Testis (tissue), 5 donors: ENCODE measurements around the gene GPR155. TPM values are rescaled to one million over a fixed set of nuclear protein-coding genes. Genes with fewer than 3 reads are reported as not detected.

Experiments
- DNase-seq: peaks from one replicate; pipeline ENCODE4 v3.0.0-alpha.2; 2019
- H3K27ac ChIP-seq, 2 donors: fragments of 200-600 bp; sonication (generic); one replicate each; pipeline ENCODE4 v1.5.1; 2019
- H3K27me3 ChIP-seq: fragments of 200-600 bp; sonication (generic); one replicate; pipeline ENCODE4 v1.5.1; 2019
- H3K36me3 ChIP-seq: fragments of 200-600 bp; sonication (generic); one replicate; pipeline ENCODE4 v1.5.1; 2017; ENCODE audit warnings: low read depth; ENCODE audit errors: missing control alignments
- H3K4me1 ChIP-seq: fragments of 200-600 bp; sonication (generic); one replicate; pipeline ENCODE4 v1.5.1; 2019
- H3K4me3 ChIP-seq, 2 donors: fragments of 200-600 bp; sonication (generic); one replicate each; pipeline ENCODE4 v1.5.1; 2017 to 2019
- H3K9me3 ChIP-seq: fragments of 200-600 bp; sonication (generic); one replicate; pipeline ENCODE4 v1.5.1; 2017
- CTCF ChIP-seq, 3 experiments: fragments of 450-650 bp in 2 of 3; fragments of 200-600 bp in 1 of 3; sonication (generic) in 1 of 3; IDR thresholded peaks; one replicate each; pipeline ENCODE4 v1.5.1; 2016 to 2019; ENCODE audit warnings: antibody characterized with exemption in 3 of 3, mild to moderate bottlenecking in 2 of 3, moderate library complexity in 1 of 3
- POLR2A ChIP-seq: fragments of 450-650 bp; IDR thresholded peaks from one replicate; pipeline ENCODE4 v1.6.1; 2017; ENCODE audit warnings: antibody characterized with exemption, mild to moderate bottlenecking, moderate library complexity
- WGBS, 2 donors: methylation state at CpG; one replicate each; pipeline ENCODE4 v1.1.5; 2018; 5-methylcytosine and 5-hydroxymethylcytosine counted together
- intact Hi-C: fragments of 100-400 bp; cut with DNase I; formaldehyde crosslinking; loops from one replicate; pipeline ENCODE4 v1.15.1; 2023; ENCODE audit warnings: low total_unique reads
- long read RNA-seq, 2 donors: transcript quantifications; one replicate each; lab custom pipeline, GENCODE V29; 2026
- polyA plus RNA-seq: library from polyadenylated mRNA; stranded (reverse); fragments of 350-450 nt; fragmentation: Illumina TruSeq; extraction: RNeasy Lipid Tissue Mini Kit (QIAGEN cat#74804); gene quantifications from one replicate; pipeline ENCODE4 v1.2.3, GENCODE V29; 2014; ENCODE audit warnings: low read depth, low replicate concordance; ENCODE audit not compliant: insufficient read depth
- total RNA-seq, 2 donors: library from RNA; depleted of rRNA; stranded (reverse); fragments of >200 nt; gene quantifications; one replicate each; pipeline ENCODE4 v1.2.3, GENCODE V29; 2016

GPR155 gene
- total RNA-seq (1 to 10 TPM; 2.5 to 3.6 TPM), polyA plus RNA-seq (4.0 TPM)
- long read RNA-seq, donor 1: 0 reads
- long read RNA-seq, donor 2: 0 reads

DNA sequence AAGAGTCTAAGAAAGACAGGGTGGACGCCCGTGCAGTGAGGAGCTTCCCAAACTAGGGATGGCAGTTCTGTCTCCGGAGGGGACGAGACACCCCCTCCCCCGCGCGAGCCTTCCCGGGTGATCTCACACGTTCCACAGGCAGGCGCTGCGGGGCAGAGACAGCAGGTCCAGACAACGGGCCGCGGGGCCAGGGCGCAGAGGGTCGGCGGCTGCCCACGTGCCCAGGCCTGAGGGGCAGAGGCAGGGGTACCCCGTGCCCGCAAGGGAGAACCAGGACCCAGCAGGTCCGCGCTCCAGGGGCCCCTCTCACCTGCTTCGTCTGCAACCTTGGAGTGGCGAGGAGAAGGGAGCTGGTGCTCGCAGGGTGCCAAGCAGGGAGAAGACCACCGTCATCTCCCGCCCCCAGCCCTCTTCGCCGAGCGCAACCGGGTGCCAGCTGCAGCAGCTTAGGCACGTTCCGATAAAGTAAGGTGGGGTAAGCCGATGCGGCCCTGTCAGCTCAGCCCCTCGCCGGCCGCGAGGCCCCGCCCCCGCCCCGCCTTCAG, at the start of gene GPR155:
Gene GPR155 (minus strand): TSS at position 467 of the 545 bp plus-strand sequence. CDS start 5,073 bp downstream, outside the sequence.
- H3K9me3 ChIP-seq: no peaks in the 10 kb centered on the region
- H3K4me3 ChIP-seq: peak within 1 kb of the TSS; percentile 72 to 93
- WGBS, 2 donors: 1 to 5% methylated on average over 4 to 31 of the region's 42 CpGs
- peaks cover 7% of the 10 kb centered on the region for H3K4me1 ChIP-seq
- H3K36me3 ChIP-seq: no peaks in the 10 kb centered on the region
- peak; percentile 82 for DNase-seq
- TF ChIP-seq CTCF (IDR thresholded peaks at IDR 0.05) (no peak), POLR2A (no peak)
- H3K27me3 ChIP-seq: no peaks in the 10 kb centered on the region
- peak within 1 kb of the TSS; percentile 75 to 82 for H3K27ac ChIP-seq
- intact Hi-C loops: no loop called here

DNA sequence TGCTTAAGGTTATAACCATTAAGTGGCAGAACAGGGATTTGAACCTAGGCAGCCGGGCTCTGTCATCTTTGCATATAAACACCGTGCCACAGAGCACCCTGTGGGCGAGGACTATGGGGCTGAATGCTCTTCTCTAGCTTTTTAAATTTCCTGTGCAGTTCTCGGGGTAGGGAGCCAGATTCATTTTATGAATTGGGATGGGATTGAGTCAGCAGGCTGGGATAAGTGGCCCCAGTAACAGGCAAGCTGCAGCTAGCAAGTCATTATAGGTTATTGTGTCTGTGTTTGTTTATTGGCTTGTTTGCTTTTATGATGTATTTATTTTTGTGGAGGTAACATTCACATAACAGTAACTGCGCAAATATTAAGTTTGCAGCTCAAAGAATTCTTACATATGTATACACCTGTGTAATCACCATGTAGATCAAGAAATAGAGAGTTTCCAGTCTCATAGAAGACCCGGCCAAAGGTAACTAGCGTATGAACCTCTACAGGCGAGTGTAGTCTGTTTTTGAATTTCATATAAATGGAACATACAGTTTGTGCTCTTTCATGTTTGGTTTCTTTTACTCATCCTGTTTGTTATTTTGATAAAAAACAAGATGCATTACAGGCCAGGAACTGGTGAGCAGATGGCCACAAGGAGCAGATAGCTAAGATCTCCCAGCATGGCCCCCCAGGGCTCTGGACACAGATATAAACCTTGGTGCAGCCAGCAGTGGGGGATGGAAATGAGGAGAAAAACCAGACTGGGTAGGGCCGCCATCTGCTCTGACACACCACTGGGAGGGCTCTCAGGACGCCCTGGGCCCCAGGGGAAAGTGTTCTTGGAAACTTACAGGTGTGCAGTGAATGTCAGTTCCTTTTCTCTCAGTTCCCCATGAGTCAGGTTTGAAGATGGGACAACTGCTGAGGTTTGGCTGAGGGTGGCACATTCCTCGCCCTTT, 49.2 kb upstream of the GPR155 start:
- Histone ChIP-seq H3K9me3 (no peaks in the 10 kb centered on the region), H3K27me3 (no peaks in the 10 kb centered on the region), H3K36me3 (no peaks in the 10 kb centered on the region), H3K4me3 (no peak overlapping the region), H3K4me1 (no peaks in the 10 kb centered on the region), H3K27ac (no peak overlapping the region)
- WGBS, 2 donors: 90% methylated on average over 11 of the region's 11 CpGs
- intact Hi-C loops: no loop called here
- TF ChIP-seq CTCF (IDR thresholded peaks at IDR 0.05) (no peak), POLR2A (no peak)
- DNase-seq: no peak

GRCh38 chr2:174535083-174535482, 48.3 kb upstream of the GPR155 start:
- intact Hi-C loops: no loop called here
- H3K4me1 ChIP-seq: no peaks in the 10 kb centered on the region
- TF ChIP-seq CTCF (IDR thresholded peaks at IDR 0.05) (no peak), POLR2A (no peak)
- H3K27me3 ChIP-seq: no peaks in the 10 kb centered on the region
- H3K9me3 ChIP-seq: no peaks in the 10 kb centered on the region
- no peak for DNase-seq
- no peaks in the 10 kb centered on the region for H3K36me3 ChIP-seq
- H3K27ac ChIP-seq: no peak overlapping the region
- no peak overlapping the region for H3K4me3 ChIP-seq
- WGBS, 2 donors: 65 to 81% methylated on average over 3 of the region's 3 CpGs

DNA sequence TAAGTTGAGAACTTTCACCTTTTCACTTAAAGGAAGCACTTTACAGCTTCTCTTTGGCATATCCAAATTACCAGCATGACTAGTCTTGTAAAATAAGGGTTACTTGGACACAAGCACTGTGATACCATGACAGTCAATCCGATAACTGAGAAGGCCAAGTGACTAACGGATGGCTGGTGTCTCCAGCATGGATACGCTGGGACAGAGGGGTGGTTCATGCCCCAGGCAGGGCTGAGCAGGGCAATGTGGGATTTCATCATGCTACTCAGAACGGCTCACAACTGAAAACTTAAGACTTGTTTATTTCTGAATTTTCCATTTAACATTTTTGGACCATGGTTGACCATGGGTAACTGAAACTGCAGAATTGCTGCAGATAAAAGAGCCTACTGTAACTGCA, 43.1 kb upstream of the GPR155 start:
- Histone ChIP-seq H3K9me3 (no peaks in the 10 kb centered on the region), H3K36me3 (no peaks in the 10 kb centered on the region), H3K27me3 (no peaks in the 10 kb centered on the region), H3K4me3 (no peak overlapping the region), H3K27ac (no peak overlapping the region), H3K4me1 (no peaks in the 10 kb centered on the region)
- 92 to 94% methylated on average over 4 of the region's 4 CpGs for WGBS, 2 donors
- intact Hi-C loops: no loop called here
- DNase-seq: no peak
- no peak for TF ChIP-seq CTCF (IDR thresholded peaks at IDR 0.05)
- TF ChIP-seq POLR2A: no peak
